ENCODE measurements around the gene SPAG6.

SPAG6 gene

GRCh38 chr10:22463255-22463654, 118.0 kb downstream of the SPAG6 start:
- DNase-seq: no peak

GRCh38 chr10:22464966-22465629, 119.8 kb downstream of the SPAG6 start:
- DNase-seq: no peak

DNA sequence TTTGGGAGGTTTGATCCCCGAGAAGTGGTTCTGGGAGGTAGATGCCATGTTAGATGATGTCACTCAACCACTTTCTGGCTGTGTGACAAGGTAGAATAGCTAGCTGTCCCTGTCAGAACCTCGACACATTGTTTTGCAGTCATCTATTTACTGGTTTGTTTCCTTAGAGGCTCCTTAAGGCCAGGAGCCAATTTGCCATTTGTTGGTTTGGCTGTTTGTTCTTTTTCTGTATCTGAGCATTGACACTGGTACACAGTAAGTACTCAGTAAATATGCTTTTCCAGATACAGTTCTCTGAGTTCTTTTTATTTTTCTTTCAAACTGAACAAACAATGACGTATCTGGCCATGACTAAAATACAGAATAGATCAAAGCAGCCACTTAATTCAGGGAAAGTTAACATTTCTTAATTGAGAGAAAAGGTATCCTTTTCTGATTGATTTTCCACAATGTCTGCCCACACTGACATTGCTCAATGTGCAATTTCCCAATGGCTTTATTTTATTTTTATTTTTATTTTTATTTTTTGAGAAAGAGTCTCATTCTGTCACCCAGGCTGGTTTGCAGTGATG, 121.6 kb downstream of the SPAG6 start:
- no peak for DNase-seq

Measured in activated CD4-positive, CD25-positive, alpha-beta regulatory T cell (primary cell).